WTC11 (cell line): Measurements from ENCODE around the gene A4GNT. TPM values are rescaled to one million over a fixed set of nuclear protein-coding genes. Genes with fewer than 3 reads are reported as not detected.

Source experiments
- ATAC-seq: fragments of 200-7000 bp; cut with Tn5 transposase; 2 replicates; pipeline ENCODE4 v1.10.0; 2021; ENCODE audit warnings: mild to moderate bottlenecking, moderate library complexity
- CTCF ChIA-PET: fragments of 300-600 bp; sonication (Branson Sonifier 250); formaldehyde crosslinking; loops from one replicate; lab custom pipeline; 2021; ENCODE audit warnings: antibody characterized with exemption; lab: Charles Lee
- POLR2A ChIA-PET: fragments of 350-600 bp; sonication (Branson Sonifier 250); formaldehyde crosslinking; loops from one replicate; lab custom pipeline; 2021; ENCODE audit warnings: antibody characterized with exemption; lab: Charles Lee
- DNase-seq: peaks from one replicate; pipeline ENCODE4 v3.0.0; 2021; ENCODE audit warnings: low spot score
- H3K27ac Mint-ChIP-seq: 2 replicates; pipeline ENCODE4 v1.8.0; 2021; ENCODE audit warnings: mixed read lengths
- H3K27me3 Mint-ChIP-seq: 2 replicates; pipeline ENCODE4 v1.8.0; 2021; ENCODE audit warnings: low read depth, mild to moderate bottlenecking, moderate library complexity, mixed read lengths
- H3K36me3 Mint-ChIP-seq: 2 replicates; pipeline ENCODE4 v1.8.0; 2021; ENCODE audit warnings: mixed read lengths
- H3K4me1 Mint-ChIP-seq: 2 replicates; pipeline ENCODE4 v1.8.0; 2022; ENCODE audit warnings: mixed read lengths
- H3K4me3 Mint-ChIP-seq: 2 replicates; pipeline ENCODE4 v1.8.0; 2021; ENCODE audit warnings: mild to moderate bottlenecking, moderate library complexity, mixed read lengths
- H3K9me3 Mint-ChIP-seq: 2 replicates; pipeline ENCODE4 v1.8.0; 2021; ENCODE audit warnings: mixed read lengths
- AR ChIP-seq: fragments of 250-450 bp; sonication (Bioruptor Pico); IDR thresholded peaks from 2 replicates; pipeline ENCODE4 v1.9.0; 2021; ENCODE audit warnings: mild to moderate bottlenecking
- FOXJ3 ChIP-seq: sonication (generic); formaldehyde crosslinking; IDR thresholded peaks from 2 replicates; pipeline ENCODE4 v1.9.0; 2021; ENCODE audit warnings: missing genetic modification reagents, mild to moderate bottlenecking, borderline replicate concordance
- GRHL2 ChIP-seq: fragments of 250-450 bp; sonication (Bioruptor Pico); IDR thresholded peaks from 2 replicates; pipeline ENCODE4 v1.8.0; 2022; ENCODE audit warnings: mild to moderate bottlenecking, moderate library complexity; ENCODE audit not compliant: insufficient replicate concordance, severe bottlenecking
- JUN ChIP-seq: sonication (generic); formaldehyde crosslinking; IDR thresholded peaks from 2 replicates; pipeline ENCODE4 v1.8.0; 2023; ENCODE audit warnings: mild to moderate bottlenecking, missing genetic modification reagents
- PRDM15 ChIP-seq: sonication (generic); formaldehyde crosslinking; IDR thresholded peaks from 2 replicates; pipeline ENCODE4 v1.8.0; 2022; ENCODE audit warnings: missing genetic modification reagents
- SMAD3 ChIP-seq: sonication (generic); formaldehyde crosslinking; IDR thresholded peaks from 2 replicates; pipeline ENCODE4 v1.8.0; 2022; ENCODE audit warnings: missing genetic modification reagents, mild to moderate bottlenecking, borderline replicate concordance
- SOX15 ChIP-seq: fragments of 250-450 bp; sonication (Bioruptor Pico); IDR thresholded peaks from 2 replicates; pipeline ENCODE4 v1.9.0; 2021; ENCODE audit warnings: mild to moderate bottlenecking
- ZNF317 ChIP-seq: sonication (generic); formaldehyde crosslinking; IDR thresholded peaks from 2 replicates; pipeline ENCODE4 v1.8.1; 2023; ENCODE audit warnings: low read depth, mild to moderate bottlenecking, moderate library complexity, missing genetic modification reagents, borderline replicate concordance
- ZNF425 ChIP-seq: fragments of 250-450 bp; sonication (Bioruptor Pico); conservative IDR thresholded peaks from 2 replicates; pipeline ENCODE4 v1.9.0; 2021; ENCODE audit warnings: mild to moderate bottlenecking
- ZNF512 ChIP-seq: sonication (generic); formaldehyde crosslinking; IDR thresholded peaks from 2 replicates; pipeline ENCODE4 v1.8.1; 2022; ENCODE audit warnings: missing genetic modification reagents, borderline replicate concordance
- total RNA-seq: library from RNA; stranded (reverse); gene quantifications from 3 replicates; pipeline ENCODE4 v1.2.3, GENCODE V29; 2021

The A4GNT gene
- total RNA-seq, 1 experiment from 2014 or later, result not detected

GRCh38 chr3:138165061-138165460 is 32.9 kb upstream of the A4GNT start:
- Mint-ChIP-seq H3K27ac (no peak overlapping the region), H3K27me3 (no peaks in the 10 kb centered on the region), H3K4me3 (no peak overlapping the region)
- DNase-seq, result no peak
- ChIA-PET CTCF (no interaction called here), POLR2A (no interaction called here)
- no peak for ATAC-seq
- TF ChIP-seq AR (CRISPR knock-in tag), result no peak
- TF ChIP-seq, all 79 proteins: peak for 0
- Mint-ChIP-seq H3K9me3 (no peaks in the 10 kb centered on the region), H3K36me3 (peaks cover 65% of the 10 kb centered on the region), H3K4me1 (no peaks in the 10 kb centered on the region)

- POLR2A ChIA-PET, result interaction anchor here (0.9 kb wide), 1 partner anchor 16 kb away, joined by 3 read pairs; no protein-coding TSS in a partner anchor
- H3K4me3 Mint-ChIP-seq, result no peak overlapping the region
- peaks cover 22% of the 10 kb centered on the region for H3K36me3 Mint-ChIP-seq
- no peaks in the 10 kb centered on the region for H3K27me3 Mint-ChIP-seq
- TF ChIP-seq ZNF512 (CRISPR knock-in tag), result peak; percentile 34; the same call in 1 of the 2 replicates
- no peak for TF ChIP-seq ZNF425 (CRISPR knock-in tag)
- peaks cover 8% of the 10 kb centered on the region for H3K4me1 Mint-ChIP-seq
- no peak overlapping the region for H3K27ac Mint-ChIP-seq
- H3K9me3 Mint-ChIP-seq, result peaks cover 20% of the 10 kb centered on the region
- DNase-seq, result no peak
- CTCF ChIA-PET, result no interaction called here
- ATAC-seq, result no peak
These were observed 25.6 kb upstream of the A4GNT start for GRCh38 chr3:138157743-138158142.

- Mint-ChIP-seq H3K27ac (no peak overlapping the region), H3K27me3 (no peaks in the 10 kb centered on the region), H3K4me1 (peaks cover 8% of the 10 kb centered on the region), H3K36me3 (peaks cover 5% of the 10 kb centered on the region), H3K9me3 (peaks cover 20% of the 10 kb centered on the region), H3K4me3 (no peak overlapping the region)
- ChIA-PET POLR2A (interaction anchor here (0.7 kb wide), 1 partner anchor 107 kb away, joined by 4 read pairs; no protein-coding TSS in a partner anchor), CTCF (interaction anchor here (0.6 kb wide), 1 partner anchor 1192 kb away, joined by 3 read pairs; no protein-coding TSS in a partner anchor)
- TF ChIP-seq SOX15 (CRISPR knock-in tag), result no peak
- TF ChIP-seq SMAD3 (CRISPR knock-in tag), result no peak
- no peak for TF ChIP-seq FOXJ3
- no peak for TF ChIP-seq PRDM15
- TF ChIP-seq GRHL2, result no peak
- TF ChIP-seq ZNF317 (CRISPR knock-in tag), result no peak
- no peak for TF ChIP-seq JUN
- ATAC-seq (no peak), DNase-seq (no peak)
These were observed 22.3 kb upstream of the A4GNT start for GRCh38 chr3:138154534-138154933.
